H1 (cell line): ENCODE data around the gene CUZD1.
"Not testable (repeated sequence)": the region's sequence is repeated elsewhere in the genome, so short reads cannot be mapped to it uniquely, and the experiment has no call there.

Source experiments
- BRCA1 ChIP-seq: IDR thresholded peaks from 2 replicates; pipeline ENCODE4 v1.6.1; 2012; ENCODE audit warnings: low read depth, low read length, improper control_type of control experiment
- CTCF ChIP-seq, 3 experiments: IDR thresholded peaks; 1 replicate in 2 of 3; 2 replicates in 1 of 3; pipeline versions ENCODE4 v1.5.1 to v1.6.1; 2011; ENCODE audit warnings: low read length in 3 of 3, mild to moderate bottlenecking in 3 of 3, inconsistent platforms in 2 of 3, low read depth in 1 of 3, moderate library complexity in 1 of 3; ENCODE audit not compliant: insufficient read depth in 1 of 3; ENCODE audit errors: control extremely low read depth in 1 of 3
- EZH2 ChIP-seq: fragments of 200-600 bp; sonication (generic); IDR thresholded peaks from 2 replicates; pipeline ENCODE4 v1.7.1; 2012; ENCODE audit warnings: low read depth, mild to moderate bottlenecking, moderate library complexity, low read length, inconsistent platforms; ENCODE audit not compliant: severe bottlenecking
- KDM1A ChIP-seq: fragments of 200-600, 300-600 bp; sonication (generic); IDR thresholded peaks from 2 replicates; pipeline ENCODE4 v1.7.1; 2016; ENCODE audit warnings: mild to moderate bottlenecking, low read length, borderline replicate concordance
- MAX ChIP-seq: IDR thresholded peaks from 2 replicates; pipeline ENCODE4 v1.6.1; 2012; ENCODE audit warnings: inconsistent platforms
- NRF1 ChIP-seq: IDR thresholded peaks from 2 replicates; pipeline ENCODE4 v1.6.1; 2011; ENCODE audit warnings: mild to moderate bottlenecking, low read depth, low read length, improper control_type of control experiment
- POLR2AphosphoS5 ChIP-seq: IDR thresholded peaks from 2 replicates; pipeline ENCODE4 v1.6.1; 2011; ENCODE audit warnings: low read depth, low read length
- SRF ChIP-seq: IDR thresholded peaks from 2 replicates; pipeline ENCODE4 v1.6.1; 2011; ENCODE audit warnings: mild to moderate bottlenecking, low read depth, low read length, moderate library complexity
- TAF1 ChIP-seq: IDR thresholded peaks from 2 replicates; pipeline ENCODE4 v1.6.1; 2011; ENCODE audit warnings: mild to moderate bottlenecking, low read depth, low read length
- TEAD4 ChIP-seq: IDR thresholded peaks from 2 replicates; pipeline ENCODE4 v1.6.1; 2012; ENCODE audit warnings: low read depth, low read length, inconsistent platforms, mixed read lengths

GRCh38 chr10:122866757-122867482, 21.3 kb upstream of the CUZD1 start:
- TF ChIP-seq POLR2AphosphoS5; BRCA1; EZH2; TAF1; CTCF (IDR thresholded peaks at IDR 0.05; ENCODE audit: control extremely low read depth in 1 of 3, insufficient read depth in 1 of 3, low read depth in 1 of 3, low read length in 3 of 3); SRF; MAX; TEAD4; NRF1; KDM1A: not testable (repeated sequence)
